Neural cell (in vitro differentiated cells): Measurements from ENCODE around the gene PDCD4. TPM values are rescaled to one million over a fixed set of nuclear protein-coding genes. Genes with fewer than 3 reads are reported as not detected.

Experiments
- H2AFZ ChIP-seq: fragments of 200-600, 300-800 bp; sonication (generic), shearing (Covaris generic); 2 replicates; pipeline ENCODE4 v1.6.0; 2014; ENCODE audit warnings: low read depth, mild to moderate bottlenecking, antibody characterized with exemption, low read length, moderate library complexity
- H3F3A ChIP-seq: fragments of 200-600 bp; shearing (Covaris generic); 2 replicates; pipeline ENCODE4 v1.6.1; 2016; ENCODE audit warnings: mild to moderate bottlenecking, moderate library complexity, mixed read lengths, antibody characterized with exemption, low read length; ENCODE audit not compliant: insufficient read depth, poor library complexity, severe bottlenecking
- H3K27ac ChIP-seq: fragments of 200-600, 300-800 bp; sonication (generic), shearing (Covaris generic); 2 replicates; pipeline ENCODE4 v1.5.1; 2014; ENCODE audit warnings: mild to moderate bottlenecking, low read length, moderate library complexity
- H3K27me3 ChIP-seq: fragments of 300-800, 200-600 bp; sonication (generic), shearing (Covaris generic); 2 replicates; pipeline ENCODE4 v1.6.0; 2014; ENCODE audit warnings: mild to moderate bottlenecking, low read depth, low read length, moderate library complexity; ENCODE audit not compliant: insufficient read depth
- H3K36me3 ChIP-seq: fragments of 300-800, 200-600 bp; sonication (generic), shearing (Covaris generic); 2 replicates; pipeline ENCODE4 v1.5.1; 2014; ENCODE audit warnings: mild to moderate bottlenecking, antibody characterized with exemption, low read length, moderate library complexity; ENCODE audit not compliant: insufficient read depth
- H3K4me2 ChIP-seq: fragments of 300-800, 200-600 bp; sonication (generic), shearing (Covaris generic); 2 replicates; pipeline ENCODE4 v1.6.0; 2014; ENCODE audit warnings: mild to moderate bottlenecking, low read length
- H3K4me3 ChIP-seq: fragments of 300-800, 200-600 bp; sonication (generic), shearing (Covaris generic); 2 replicates; pipeline ENCODE4 v1.5.1; 2014; ENCODE audit warnings: mild to moderate bottlenecking, low read length, moderate library complexity
- H3K79me2 ChIP-seq: fragments of 200-600 bp; shearing (Covaris generic); replicated peaks from 2 replicates; pipeline ENCODE4 v1.6.0; 2014; ENCODE audit warnings: mild to moderate bottlenecking, low read length, moderate library complexity; ENCODE audit not compliant: insufficient read depth
- H3K9ac ChIP-seq: fragments of 300-800, 200-600 bp; sonication (generic), shearing (Covaris generic); 2 replicates; pipeline ENCODE4 v1.6.1; 2016; ENCODE audit warnings: mild to moderate bottlenecking, low read length, mixed read lengths
- H3K9me2 ChIP-seq: fragments of 200-600 bp; shearing (Covaris generic); 2 replicates; pipeline ENCODE4 v1.6.1; 2016; ENCODE audit warnings: mild to moderate bottlenecking, low read length, mixed read lengths; ENCODE audit not compliant: insufficient read depth
- H3K9me3 ChIP-seq: fragments of 200-600, 300-800 bp; sonication (generic), shearing (Covaris generic); 2 replicates; pipeline ENCODE4 v1.6.1; 2016; ENCODE audit warnings: mild to moderate bottlenecking, mixed run types, low read length, moderate library complexity, mixed read lengths
- H4K20me1 ChIP-seq: fragments of 200-600 bp; shearing (Covaris generic); 2 replicates; pipeline ENCODE4 v1.6.1; 2016; ENCODE audit warnings: mild to moderate bottlenecking, mixed run types; ENCODE audit not compliant: insufficient read depth
- CTCF ChIP-seq: fragments of 450-650 bp; IDR thresholded peaks from 2 replicates; pipeline ENCODE4 v1.5.1; 2014; ENCODE audit warnings: antibody characterized with exemption, mild to moderate bottlenecking, moderate library complexity; ENCODE audit not compliant: poor library complexity, severe bottlenecking
- EP300 ChIP-seq: fragments of 450-650 bp; conservative IDR thresholded peaks from 2 replicates; pipeline ENCODE4 v1.6.1; 2014; ENCODE audit warnings: antibody characterized with exemption, mild to moderate bottlenecking, moderate library complexity; ENCODE audit not compliant: poor library complexity, severe bottlenecking
- EZH2 ChIP-seq: fragments of 200-600, 300-800 bp; shearing (Covaris generic), sonication (generic); IDR thresholded peaks from 2 replicates; pipeline ENCODE4 v1.6.1; 2014; ENCODE audit warnings: antibody characterized with exemption, low read length, borderline replicate concordance, mild to moderate bottlenecking; ENCODE audit not compliant: insufficient read depth, poor library complexity, severe bottlenecking
- MXI1 ChIP-seq: fragments of 450-650 bp; conservative IDR thresholded peaks from 2 replicates; pipeline ENCODE4 v1.6.1; 2014; ENCODE audit warnings: antibody characterized with exemption, mild to moderate bottlenecking; ENCODE audit not compliant: poor library complexity, severe bottlenecking
- POLR2AphosphoS5 ChIP-seq: IDR thresholded peaks from 2 replicates; pipeline ENCODE4 v1.6.1; 2012
- RAD21 ChIP-seq: fragments of 450-650 bp; conservative IDR thresholded peaks from 2 replicates; pipeline ENCODE4 v1.6.1; 2014; ENCODE audit warnings: antibody characterized with exemption, mild to moderate bottlenecking, moderate library complexity
- REST ChIP-seq: IDR thresholded peaks from 2 replicates; pipeline ENCODE4 v1.6.1; 2012; ENCODE audit warnings: borderline replicate concordance
- SMC3 ChIP-seq: fragments of 450-650 bp; conservative IDR thresholded peaks from 2 replicates; pipeline ENCODE4 v1.6.1; 2014; ENCODE audit warnings: antibody characterized with exemption, mild to moderate bottlenecking, moderate library complexity; ENCODE audit not compliant: poor library complexity
- TAF1 ChIP-seq: IDR thresholded peaks from 2 replicates; pipeline ENCODE4 v1.6.1; 2012; ENCODE audit warnings: low read depth
- polyA plus RNA-seq: library from polyadenylated mRNA; depleted of rRNA; stranded (reverse); fragments of >200 nt; gene quantifications from 2 replicates; pipeline ENCODE4 v1.2.3, GENCODE V29; 2014

The PDCD4 gene
- polyA plus RNA-seq, 1 donor from 2014 or later, result 83.5 TPM

GRCh38 chr10:110885932-110886674 is 14.4 kb downstream of the PDCD4 start:
- Histone ChIP-seq H3K27me3 (no peaks in the 10 kb centered on the region), H2AFZ (no peak overlapping the region), H3K4me3 (no peak overlapping the region), H3K9me2 (no peaks in the 10 kb centered on the region), H3K27ac (no peak overlapping the region), H3K4me2 (no peak overlapping the region), H3K36me3 (peaks cover 15% of the 10 kb centered on the region), H3K9me3 (no peaks in the 10 kb centered on the region), H3K79me2 (no peaks in the 10 kb centered on the region), H4K20me1 (no peaks in the 10 kb centered on the region), H3F3A (no peaks in the 10 kb centered on the region), H3K9ac (no peak overlapping the region)
- TF ChIP-seq EZH2, result no peak
- no peak for TF ChIP-seq RAD21
- TF ChIP-seq EP300, result no peak
- TF ChIP-seq TAF1, result no peak
- TF ChIP-seq CTCF, result no peak
- TF ChIP-seq REST, result no peak
- TF ChIP-seq SMC3, result no peak
- no peak for TF ChIP-seq POLR2AphosphoS5
- no peak for TF ChIP-seq MXI1

GRCh38 chr10:110887560-110887959 is 15.8 kb downstream of the PDCD4 start:
- H3K4me2 ChIP-seq, result no peak overlapping the region
- no peak overlapping the region for H3K27ac ChIP-seq
- no peaks in the 10 kb centered on the region for H3K27me3 ChIP-seq
- H3K9me3 ChIP-seq, result no peaks in the 10 kb centered on the region
- peaks cover 15% of the 10 kb centered on the region for H3K36me3 ChIP-seq
- TF ChIP-seq CTCF (no peak), SMC3 (no peak), RAD21 (no peak), POLR2AphosphoS5 (no peak), MXI1 (no peak), TAF1 (no peak), EZH2 (no peak), EP300 (no peak), REST (no peak)
- no peaks in the 10 kb centered on the region for H4K20me1 ChIP-seq
- H3K79me2 ChIP-seq, result no peaks in the 10 kb centered on the region
- no peaks in the 10 kb centered on the region for H3F3A ChIP-seq
- H3K9ac ChIP-seq, result no peak overlapping the region
- H3K9me2 ChIP-seq, result no peaks in the 10 kb centered on the region
- no peak overlapping the region for H2AFZ ChIP-seq
- no peak overlapping the region for H3K4me3 ChIP-seq
